GM10847 (cell line): ENCODE measurements around the gene C2.

ENCODE experiments used
- POLR2A ChIP-seq: IDR thresholded peaks from 2 replicates; pipeline ENCODE4 v1.6.1; 2011; ENCODE audit not compliant: insufficient read length; ENCODE audit errors: extremely low read depth

C2 gene

GRCh38 chr6:31907158-31907813, 20.2 kb upstream of the C2 start:
- TF ChIP-seq POLR2A: no peak

GRCh38 chr6:31908791-31909190, 18.7 kb upstream of the C2 start:
- TF ChIP-seq POLR2A: no peak

- no peak for TF ChIP-seq POLR2A
Observed at GRCh38 chr6:31911826-31912585, 15.5 kb upstream of the C2 start.

- no peak for TF ChIP-seq POLR2A
Observed at GRCh38 chr6:31915351-31915750, 12.2 kb upstream of the C2 start.

- TF ChIP-seq POLR2A: no peak
Observed at GRCh38 chr6:31915756-31916155, 11.8 kb upstream of the C2 start.

- no peak for TF ChIP-seq POLR2A
Observed at GRCh38 chr6:31918069-31918720, 9.3 kb upstream of the C2 start.

GRCh38 chr6:31919624-31920303, 7.8 kb upstream of the C2 start:
- no peak for TF ChIP-seq POLR2A

GRCh38 chr6:31920811-31921210, 6.7 kb upstream of the C2 start:
- no peak for TF ChIP-seq POLR2A

- TF ChIP-seq POLR2A: no peak
Observed at GRCh38 chr6:31922942-31923341, 4.6 kb upstream of the C2 start.

GRCh38 chr6:31927863-31928671, 550 bp downstream of the C2 start:
- no peak for TF ChIP-seq POLR2A

GRCh38 chr6:31928672-31928939, 1.1 kb downstream of the C2 start:
- TF ChIP-seq POLR2A: no peak

- no peak for TF ChIP-seq POLR2A
Observed at GRCh38 chr6:31930962-31931361, 3.4 kb downstream of the C2 start.

GRCh38 chr6:31933537-31933936, 6.0 kb downstream of the C2 start:
- TF ChIP-seq POLR2A: no peak

- TF ChIP-seq POLR2A: no peak
Observed at GRCh38 chr6:31935021-31935420, 7.5 kb downstream of the C2 start.

- TF ChIP-seq POLR2A: no peak
Observed at GRCh38 chr6:31935823-31936222, 8.3 kb downstream of the C2 start.

GRCh38 chr6:31940256-31940664, 12.7 kb downstream of the C2 start:
- TF ChIP-seq POLR2A: no peak

GRCh38 chr6:31943742-31944141, 16.2 kb downstream of the C2 start:
- no peak for TF ChIP-seq POLR2A
